ENCODE results near the gene ZDHHC12.

The ZDHHC12 gene

GRCh38 chr9:128729766-128730517 lies 6.0 kb upstream of the ZDHHC12 start:
- H3K9me3 ChIP-seq (ENCODE audit: control insufficient read depth, insufficient read depth, low read depth, low read length) = no peaks in the 10 kb centered on the region
- peak overlapping the region; percentile 41; the same call in 1 of the 2 replicates for H3K27ac ChIP-seq (ENCODE audit: low read depth, low read length)
- peaks cover 6% of the 10 kb centered on the region; the same call in 1 of the 2 replicates for H3K4me1 ChIP-seq (ENCODE audit: control insufficient read depth, insufficient read depth, low read length)
- no peak overlapping the region for H3K4me3 ChIP-seq (ENCODE audit: low read depth, low read length)
- H3K27me3 ChIP-seq (ENCODE audit: control insufficient read depth, insufficient read depth, low read length) = no peaks in the 10 kb centered on the region
- no peak overlapping the region for H3K9ac ChIP-seq (ENCODE audit: low read length)
- peaks cover 6% of the 10 kb centered on the region for H3K36me3 ChIP-seq (ENCODE audit: control insufficient read depth, insufficient read depth, low read length)

GRCh38 chr9:128729302-128729701 lies 5.4 kb upstream of the ZDHHC12 start:
- H3K4me1 ChIP-seq (ENCODE audit: control insufficient read depth, insufficient read depth, low read length) = peaks cover 6% of the 10 kb centered on the region; the same call in 1 of the 2 replicates
- no peaks in the 10 kb centered on the region for H3K9me3 ChIP-seq (ENCODE audit: control insufficient read depth, insufficient read depth, low read depth, low read length)
- H3K27ac ChIP-seq (ENCODE audit: low read depth, low read length) = no peak overlapping the region
- peaks cover 4% of the 10 kb centered on the region for H3K36me3 ChIP-seq (ENCODE audit: control insufficient read depth, insufficient read depth, low read length)
- no peak overlapping the region for H3K4me3 ChIP-seq (ENCODE audit: low read depth, low read length)
- H3K9ac ChIP-seq (ENCODE audit: low read length) = no peak overlapping the region
- H3K27me3 ChIP-seq (ENCODE audit: control insufficient read depth, insufficient read depth, low read length) = no peaks in the 10 kb centered on the region

GRCh38 chr9:128728298-128728697 lies 4.4 kb upstream of the ZDHHC12 start:
- H3K9ac ChIP-seq (ENCODE audit: low read length) = no peak overlapping the region
- no peak overlapping the region for H3K27ac ChIP-seq (ENCODE audit: low read depth, low read length)
- no peaks in the 10 kb centered on the region for H3K27me3 ChIP-seq (ENCODE audit: control insufficient read depth, insufficient read depth, low read length)
- peaks cover 6% of the 10 kb centered on the region; the same call in 1 of the 2 replicates for H3K4me1 ChIP-seq (ENCODE audit: control insufficient read depth, insufficient read depth, low read length)
- no peaks in the 10 kb centered on the region for H3K9me3 ChIP-seq (ENCODE audit: control insufficient read depth, insufficient read depth, low read depth, low read length)
- H3K4me3 ChIP-seq (ENCODE audit: low read depth, low read length) = no peak overlapping the region
- peaks cover 4% of the 10 kb centered on the region for H3K36me3 ChIP-seq (ENCODE audit: control insufficient read depth, insufficient read depth, low read length)

- H3K9ac ChIP-seq (ENCODE audit: low read length) = no peak overlapping the region
- no peak overlapping the region for H3K27ac ChIP-seq (ENCODE audit: low read depth, low read length)
- H3K36me3 ChIP-seq (ENCODE audit: control insufficient read depth, insufficient read depth, low read length) = peaks cover 4% of the 10 kb centered on the region
- peaks cover 6% of the 10 kb centered on the region; the same call in 1 of the 2 replicates for H3K4me1 ChIP-seq (ENCODE audit: control insufficient read depth, insufficient read depth, low read length)
- H3K9me3 ChIP-seq (ENCODE audit: control insufficient read depth, insufficient read depth, low read depth, low read length) = no peaks in the 10 kb centered on the region
- no peak overlapping the region for H3K4me3 ChIP-seq (ENCODE audit: low read depth, low read length)
- H3K27me3 ChIP-seq (ENCODE audit: control insufficient read depth, insufficient read depth, low read length) = no peaks in the 10 kb centered on the region
Observed at GRCh38 chr9:128727640-128728248, 3.8 kb upstream of the ZDHHC12 start.

GRCh38 chr9:128724744-128725211 lies 851 bp upstream of the ZDHHC12 start:
- Histone ChIP-seq H3K27me3 (ENCODE audit: control insufficient read depth, insufficient read depth, low read length) (no peaks in the 10 kb centered on the region), H3K27ac (ENCODE audit: low read depth, low read length) (no peak overlapping the region), H3K36me3 (ENCODE audit: control insufficient read depth, insufficient read depth, low read length) (peaks cover 23% of the 10 kb centered on the region), H3K9me3 (ENCODE audit: control insufficient read depth, insufficient read depth, low read depth, low read length) (no peaks in the 10 kb centered on the region), H3K4me1 (ENCODE audit: control insufficient read depth, insufficient read depth, low read length) (peaks cover 7% of the 10 kb centered on the region; the same call in 1 of the 2 replicates), H3K9ac (ENCODE audit: low read length) (peak overlapping the region; percentile 29), H3K4me3 (ENCODE audit: low read depth, low read length) (peak overlapping the region; percentile 76)

GRCh38 chr9:128723352-128723865 lies 518 bp downstream of the ZDHHC12 start:
- Histone ChIP-seq H3K9ac (ENCODE audit: low read length) (peak overlapping the region; percentile 89), H3K36me3 (ENCODE audit: control insufficient read depth, insufficient read depth, low read length) (peaks cover 31% of the 10 kb centered on the region), H3K27me3 (ENCODE audit: control insufficient read depth, insufficient read depth, low read length) (no peaks in the 10 kb centered on the region), H3K9me3 (ENCODE audit: control insufficient read depth, insufficient read depth, low read depth, low read length) (no peaks in the 10 kb centered on the region), H3K4me1 (ENCODE audit: control insufficient read depth, insufficient read depth, low read length) (0 out of 2 replicates have a peak, but pooled peaks cover 7% of the 10 kb centered on the region), H3K4me3 (ENCODE audit: low read depth, low read length) (peak overlapping the region; percentile 76), H3K27ac (ENCODE audit: low read depth, low read length) (no peak overlapping the region)

- peak overlapping the region; percentile 76 for H3K4me3 ChIP-seq (ENCODE audit: low read depth, low read length)
- H3K36me3 ChIP-seq (ENCODE audit: control insufficient read depth, insufficient read depth, low read length) = peaks cover 34% of the 10 kb centered on the region
- H3K9me3 ChIP-seq (ENCODE audit: control insufficient read depth, insufficient read depth, low read depth, low read length) = no peaks in the 10 kb centered on the region
- 0 out of 2 replicates have a peak, but pooled peaks cover 7% of the 10 kb centered on the region for H3K4me1 ChIP-seq (ENCODE audit: control insufficient read depth, insufficient read depth, low read length)
- no peak overlapping the region for H3K27ac ChIP-seq (ENCODE audit: low read depth, low read length)
- no peaks in the 10 kb centered on the region for H3K27me3 ChIP-seq (ENCODE audit: control insufficient read depth, insufficient read depth, low read length)
- peak overlapping the region; percentile 9 for H3K9ac ChIP-seq (ENCODE audit: low read length)
Observed at GRCh38 chr9:128722380-128723351, 1.3 kb downstream of the ZDHHC12 start.

GRCh38 chr9:128721487-128722010 lies 2.4 kb downstream of the ZDHHC12 start:
- H3K9me3 ChIP-seq (ENCODE audit: control insufficient read depth, insufficient read depth, low read depth, low read length) = no peaks in the 10 kb centered on the region
- peaks cover 37% of the 10 kb centered on the region for H3K36me3 ChIP-seq (ENCODE audit: control insufficient read depth, insufficient read depth, low read length)
- no peak overlapping the region for H3K27ac ChIP-seq (ENCODE audit: low read depth, low read length)
- no peak overlapping the region for H3K4me3 ChIP-seq (ENCODE audit: low read depth, low read length)
- H3K4me1 ChIP-seq (ENCODE audit: control insufficient read depth, insufficient read depth, low read length) = 0 out of 2 replicates have a peak, but pooled peaks cover 7% of the 10 kb centered on the region
- no peak overlapping the region for H3K9ac ChIP-seq (ENCODE audit: low read length)
- no peaks in the 10 kb centered on the region for H3K27me3 ChIP-seq (ENCODE audit: control insufficient read depth, insufficient read depth, low read length)

GRCh38 chr9:128720841-128721486 lies 3.0 kb downstream of the ZDHHC12 start:
- H3K9ac ChIP-seq (ENCODE audit: low read length) = no peak overlapping the region
- H3K9me3 ChIP-seq (ENCODE audit: control insufficient read depth, insufficient read depth, low read depth, low read length) = no peaks in the 10 kb centered on the region
- 0 out of 2 replicates have a peak, but pooled peaks cover 7% of the 10 kb centered on the region for H3K4me1 ChIP-seq (ENCODE audit: control insufficient read depth, insufficient read depth, low read length)
- H3K36me3 ChIP-seq (ENCODE audit: control insufficient read depth, insufficient read depth, low read length) = peaks cover 38% of the 10 kb centered on the region
- H3K27ac ChIP-seq (ENCODE audit: low read depth, low read length) = no peak overlapping the region
- no peak overlapping the region for H3K4me3 ChIP-seq (ENCODE audit: low read depth, low read length)
- no peaks in the 10 kb centered on the region for H3K27me3 ChIP-seq (ENCODE audit: control insufficient read depth, insufficient read depth, low read length)

All from HUES6 (cell line).